Muscle of arm (tissue), 12 donors: Measurements from ENCODE around the gene NAA40. TPM values are rescaled to one million over a fixed set of nuclear protein-coding genes. Genes with fewer than 3 reads are reported as not detected.
A peak's percentile ranks its signal among the peaks of the same experiment; 100 is the strongest.
"Not testable (repeated sequence)": the region's sequence is repeated elsewhere in the genome, so short reads cannot be mapped to it uniquely, and the experiment has no call there.

Source experiments
- DNase-seq: peaks from one replicate; pipeline ENCODE4 v3.0.0-alpha.2; 2013
- polyA plus RNA-seq, 12 donors: library from polyadenylated mRNA; unstranded; fragments of 120-200 nt; gene quantifications; one replicate each; pipeline ENCODE4 v1.2.1, GENCODE V29; 2013; ENCODE audit not compliant: insufficient read length in 12 of 12

The NAA40 gene
- polyA plus RNA-seq, 12 donors = 14.8 to 26.6 (median 15.6) TPM; not detected in 1

DNA sequence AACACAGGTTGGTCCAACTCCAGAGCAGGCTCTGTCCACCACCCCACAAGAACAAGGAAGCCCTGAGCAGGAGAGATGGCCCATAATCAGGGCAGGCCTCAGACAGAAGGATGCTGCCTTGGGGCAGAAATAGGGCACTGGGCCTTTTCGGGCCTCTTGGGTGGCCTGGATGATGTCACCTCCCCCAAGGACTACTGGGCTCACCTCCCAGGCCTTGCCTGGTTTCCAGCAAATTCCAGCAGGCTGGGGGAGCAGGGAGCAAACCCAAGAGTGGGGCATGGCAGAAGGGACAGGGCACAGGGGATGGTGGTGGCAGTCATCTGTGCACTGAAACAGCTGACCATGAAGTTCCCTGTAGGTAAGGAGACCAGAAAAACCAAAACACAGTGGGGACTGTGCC lies 5.3 kb upstream of the NAA40 start:
- DNase-seq = no peak

DNA sequence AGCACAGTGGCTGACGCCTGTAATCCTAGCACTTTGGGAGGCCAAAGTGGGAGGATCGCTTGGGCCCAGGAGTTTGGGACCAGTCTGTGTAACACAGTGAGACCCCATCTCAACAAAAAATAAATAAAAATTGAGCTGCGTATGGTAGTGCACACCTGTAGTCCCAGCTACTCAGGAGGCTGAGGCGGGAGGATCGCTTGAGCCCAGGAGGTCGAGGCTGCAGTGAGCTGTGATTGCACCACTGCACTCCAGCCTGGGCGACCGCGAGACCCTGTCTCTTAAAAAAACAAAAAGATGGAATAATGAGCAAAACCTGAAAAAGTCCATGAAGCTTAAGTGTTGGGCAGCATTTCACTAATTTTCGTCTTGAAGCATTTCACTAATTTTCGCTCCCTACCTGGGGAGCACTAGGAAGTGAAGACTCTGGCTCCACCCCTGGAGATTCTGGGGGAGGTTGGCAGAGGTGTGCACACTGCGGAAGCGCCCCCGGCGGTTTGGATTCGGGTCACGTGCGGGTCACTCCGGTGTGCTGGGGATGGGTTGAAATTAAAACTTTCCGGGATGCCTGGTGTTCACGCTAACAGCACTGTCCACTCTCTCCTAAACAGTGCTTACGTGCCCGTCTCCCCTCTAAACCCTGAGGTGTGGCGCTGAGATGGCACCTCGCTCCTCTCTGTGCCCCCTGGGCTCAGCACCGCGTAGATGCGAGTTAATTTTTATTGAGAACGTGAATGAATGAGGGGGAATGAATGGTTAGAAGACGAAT lies 906 bp upstream of the NAA40 start:
- no peak for DNase-seq

DNA sequence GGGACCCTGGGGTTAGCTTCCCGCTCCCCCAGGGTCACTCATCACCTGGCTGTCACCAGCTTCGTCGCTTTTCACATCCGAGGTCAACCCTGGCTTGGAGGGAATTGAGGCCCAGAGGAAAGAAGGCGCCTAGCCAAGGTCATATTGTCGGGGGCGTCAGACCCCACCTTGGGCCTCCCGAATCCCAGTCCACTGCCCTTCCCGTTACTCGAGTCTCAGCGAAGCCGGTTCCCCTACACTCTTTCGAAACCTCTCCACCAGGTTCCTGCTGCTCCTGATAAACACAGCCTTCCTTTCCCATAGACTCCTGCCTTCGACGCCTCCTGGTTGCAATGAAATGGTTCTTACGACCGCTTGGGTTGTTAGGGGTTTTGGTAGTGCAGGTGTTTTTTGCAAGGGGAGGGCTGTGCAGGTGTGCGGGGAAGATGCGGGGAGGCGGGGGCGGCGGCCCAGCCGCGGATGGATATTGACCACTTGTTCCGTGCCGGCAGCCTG lies 642 bp downstream of the NAA40 start:
- no peak for DNase-seq

GRCh38 chr11:63940786-63941185 lies 2.0 kb downstream of the NAA40 start:
- DNase-seq = no peak

- no peak for DNase-seq
Observed at GRCh38 chr11:63941901-63942300, 3.1 kb downstream of the NAA40 start.

DNA sequence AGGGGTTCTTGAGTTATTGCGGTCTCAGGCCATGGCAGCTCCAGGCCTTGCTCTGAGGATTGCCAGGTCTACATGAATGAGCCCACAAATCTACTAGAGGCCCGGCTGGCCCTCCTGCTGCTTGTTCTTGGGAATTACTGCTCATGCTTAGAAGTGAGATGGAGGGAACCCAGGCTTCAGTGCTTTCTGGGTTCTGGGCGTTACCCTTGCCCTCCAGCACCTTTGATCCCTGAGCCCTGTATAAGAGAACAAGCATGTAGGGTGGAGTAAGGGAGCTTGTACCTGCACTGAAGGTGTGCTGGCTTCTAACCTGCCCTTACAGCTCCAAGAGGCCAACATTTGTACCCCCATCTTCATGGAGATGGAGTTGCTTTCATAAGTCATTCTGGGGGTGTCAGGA lies 4.0 kb downstream of the NAA40 start:
- no peak for DNase-seq

- DNase-seq = peak; percentile 53
Observed at GRCh38 chr11:63944987-63945386, 6.2 kb downstream of the NAA40 start.

DNA sequence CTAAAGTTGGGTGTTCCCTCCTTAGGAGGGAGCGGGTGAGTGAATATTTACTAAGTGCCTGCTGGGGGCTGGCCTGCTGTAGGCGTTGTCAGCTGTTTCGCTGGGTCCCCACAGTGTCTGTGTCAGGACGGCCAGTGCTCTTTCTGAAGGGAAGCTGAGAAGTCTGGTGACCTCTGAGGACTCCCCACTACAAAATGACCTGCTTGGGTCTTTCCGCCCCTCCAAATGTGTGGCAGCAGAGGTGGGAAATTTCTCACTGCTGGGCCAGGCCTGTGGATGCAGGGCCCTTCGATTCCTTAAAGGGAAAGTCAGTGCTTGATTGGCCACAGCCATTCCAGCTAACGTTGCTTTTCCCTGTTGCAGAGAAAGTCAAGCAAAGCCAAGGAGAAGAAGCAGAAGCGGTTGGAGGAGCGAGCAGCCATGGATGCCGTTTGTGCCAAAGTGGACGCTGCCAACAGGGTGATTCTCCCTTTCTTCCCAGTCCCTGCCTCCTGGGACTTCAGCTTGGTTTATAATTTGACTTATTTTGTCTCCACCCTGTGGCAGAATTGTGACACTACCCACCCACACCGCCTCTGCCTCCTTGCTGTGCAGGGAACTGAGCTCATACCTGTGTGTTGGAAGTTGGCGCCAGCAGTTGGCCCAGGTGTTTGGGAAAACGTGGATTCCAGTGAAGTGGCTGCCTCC lies 6.8 kb downstream of the NAA40 start:
- DNase-seq = peak; percentile 78

GRCh38 chr11:63951779-63952536 lies 13.2 kb downstream of the NAA40 start:
- DNase-seq = no peak

- no peak for DNase-seq
Observed at GRCh38 chr11:63952570-63952969, 13.8 kb downstream of the NAA40 start.

- DNase-seq = no peak
Observed at GRCh38 chr11:63958008-63958407, 19.2 kb downstream of the NAA40 start.

DNA sequence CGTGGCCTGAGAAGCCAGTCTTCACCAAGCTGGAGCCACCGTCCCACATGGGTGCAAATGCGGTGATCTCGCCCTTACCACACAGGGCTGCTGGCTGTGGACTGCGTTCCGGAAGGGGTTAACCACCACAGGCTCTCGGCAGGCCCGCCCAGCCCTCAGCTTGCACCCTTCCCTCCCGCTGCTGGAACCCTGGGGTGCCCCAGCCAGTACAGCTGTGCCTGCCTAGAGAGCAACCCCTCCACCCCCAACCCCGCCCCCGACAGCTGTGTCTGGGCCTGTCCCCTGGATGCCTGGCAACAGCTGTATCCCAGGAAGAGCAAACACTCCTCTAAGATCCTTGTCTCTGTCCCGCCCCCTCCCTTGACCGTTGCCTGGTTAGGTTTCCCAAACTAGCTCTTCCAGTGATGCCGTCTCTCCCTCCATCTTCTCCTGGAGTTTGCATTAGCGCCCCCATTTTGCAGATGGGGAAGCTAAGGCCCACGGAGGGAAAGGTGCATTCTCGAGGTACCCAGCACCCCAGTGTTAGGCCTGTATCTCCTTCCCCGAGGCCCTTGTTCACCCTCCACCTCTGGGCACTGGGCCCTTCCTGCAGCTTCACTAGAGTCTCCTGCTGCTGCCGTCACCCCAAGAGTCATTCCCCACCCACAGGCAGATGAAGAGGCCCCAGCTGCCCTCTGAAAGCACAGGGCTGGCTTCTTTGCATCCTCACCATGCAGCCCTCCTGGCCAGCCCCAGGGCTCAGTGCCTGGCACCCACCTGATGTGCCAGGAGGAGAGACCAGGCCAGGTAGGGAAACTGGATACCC lies 23.0 kb downstream of the NAA40 start:
- DNase-seq = peak; percentile 77

DNA sequence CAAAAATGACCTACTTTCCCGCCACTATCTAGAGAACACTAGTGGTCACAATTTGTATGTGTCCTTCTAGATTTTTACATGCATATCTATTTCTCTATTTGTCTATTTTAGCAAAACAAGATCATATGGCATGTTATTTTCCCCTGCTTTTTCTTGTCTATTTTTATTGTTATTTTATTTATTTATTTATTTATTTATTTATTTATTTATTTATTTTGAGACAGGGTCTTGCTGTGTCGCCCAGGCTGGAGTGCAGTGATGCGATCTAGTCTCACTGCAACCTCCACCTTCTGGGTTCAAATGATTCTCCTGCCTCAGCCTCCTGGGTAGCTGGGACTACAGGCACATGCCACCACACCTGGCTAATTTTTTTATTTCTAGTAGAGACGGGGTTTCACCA lies 25.1 kb downstream of the NAA40 start:
- not testable (repeated sequence) for DNase-seq

DNA sequence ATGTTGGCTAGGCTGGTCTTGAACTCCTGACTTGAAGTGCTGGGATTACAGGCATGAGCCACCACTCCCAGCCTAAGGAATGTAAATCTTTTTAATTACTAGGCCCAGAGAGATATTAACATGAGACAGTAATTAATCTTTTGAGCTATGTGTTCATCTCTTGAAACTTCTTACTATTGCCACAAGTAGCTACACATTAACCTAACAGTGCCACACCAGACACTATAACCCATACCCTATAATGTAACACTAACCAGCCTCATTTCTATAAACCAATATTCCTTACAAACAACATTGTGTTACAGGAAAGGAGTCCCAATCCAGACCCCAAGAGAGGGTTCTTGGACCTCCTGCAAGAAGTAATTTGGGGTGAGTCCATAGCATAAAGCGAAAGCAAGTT lies 27.6 kb downstream of the NAA40 start:
- no peak for DNase-seq

- DNase-seq = no peak
Observed at GRCh38 chr11:63969461-63969860, 30.7 kb downstream of the NAA40 start.

DNA sequence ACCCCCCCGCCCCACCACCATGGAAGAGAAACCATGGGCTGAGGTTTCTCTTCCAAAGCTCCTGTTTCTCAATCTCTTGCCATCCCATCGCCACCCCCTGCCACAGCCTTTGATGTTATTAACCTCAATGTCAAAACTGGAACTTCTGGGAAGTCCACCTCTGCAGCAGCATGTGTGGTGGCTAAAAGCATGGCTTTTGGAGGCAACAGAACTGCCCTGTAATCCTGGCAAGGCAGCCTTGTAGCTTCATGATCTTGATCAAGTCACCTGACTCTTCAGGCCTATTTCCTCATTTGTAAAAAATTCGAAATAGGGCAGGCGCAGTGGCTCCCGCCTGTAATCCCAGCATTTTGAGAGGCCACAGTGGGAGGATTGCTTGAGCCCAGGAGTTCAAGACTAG lies 32.1 kb downstream of the NAA40 start:
- DNase-seq = no peak

DNA sequence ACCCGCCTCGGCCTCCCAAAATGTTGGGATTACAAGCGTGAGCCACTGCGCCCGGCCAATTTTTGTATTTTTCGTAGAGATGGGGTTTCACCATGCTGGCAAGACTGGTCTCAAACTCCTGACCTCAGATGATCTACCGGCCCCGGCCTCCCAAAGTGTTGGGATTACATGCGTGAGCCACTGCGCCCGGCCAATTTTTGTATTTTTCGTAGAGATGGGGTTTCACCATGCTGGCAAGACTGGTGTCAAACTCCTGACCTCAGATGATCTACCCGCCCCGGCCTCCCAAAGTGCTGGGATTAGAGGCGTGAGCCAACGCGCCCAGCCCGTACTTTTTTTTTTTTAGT lies 35.1 kb downstream of the NAA40 start:
- not testable (repeated sequence) for DNase-seq

- DNase-seq = peak; percentile 100
Observed at GRCh38 chr11:63974259-63975143, 35.7 kb downstream of the NAA40 start, which contains the start of gene COX8A. Gene COX8A (plus strand): TSS chr11:63974620. CDS start chr11:63974681, 61 bp downstream.

GRCh38 chr11:63978551-63979239 lies 39.9 kb downstream of the NAA40 start:
- DNase-seq = no peak

DNA sequence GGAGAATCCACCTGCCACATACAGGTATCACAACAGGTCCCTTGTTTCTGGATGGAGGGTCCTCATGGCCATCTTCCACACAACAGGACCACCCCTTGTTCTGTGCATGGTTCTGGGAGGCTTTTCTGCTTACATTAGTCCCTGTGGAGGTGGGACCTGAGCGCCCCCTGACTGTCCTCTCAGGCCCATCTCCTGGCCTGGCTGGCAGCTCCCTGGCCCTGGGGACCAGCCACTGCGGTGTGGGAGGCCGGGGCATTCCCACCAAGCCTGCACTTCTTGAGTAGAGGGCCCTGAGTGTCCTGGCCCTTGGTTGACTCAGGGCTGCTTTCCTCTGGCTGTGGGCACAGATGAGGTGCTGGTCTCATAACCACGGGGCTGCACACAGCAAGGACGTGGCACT lies 40.6 kb downstream of the NAA40 start:
- DNase-seq = no peak
